GM12878 (cell line): ENCODE measurements around the gene TMEM41A. TPM values are rescaled to one million over a fixed set of nuclear protein-coding genes. Genes with fewer than 3 reads are reported as not detected.

Experiments
- ATF7 ChIP-seq: fragments of 450-650 bp; IDR thresholded peaks from 2 replicates; pipeline ENCODE4 v1.6.1; 2016; ENCODE audit warnings: low read depth, mild to moderate bottlenecking
- BHLHE40 ChIP-seq, 2 experiments: fragments of 450-650 bp in 1 of 2; IDR thresholded peaks; 2 replicates each; pipeline ENCODE4 v1.6.1; 2011 to 2017; ENCODE audit warnings: low read depth in 2 of 2, borderline replicate concordance in 1 of 2, improper control_type of control experiment in 1 of 2, low read length in 1 of 2, mild to moderate bottlenecking in 1 of 2
- CBX3 ChIP-seq: fragments of 200-600 bp; sonication (generic); IDR thresholded peaks from 2 replicates; pipeline ENCODE4 v1.6.1; 2016; ENCODE audit warnings: low read depth, borderline replicate concordance
- EP300 ChIP-seq, 2 experiments: fragments of 150-350 bp in 1 of 2; IDR thresholded peaks; 2 replicates each; pipeline ENCODE4 v1.6.1; 2011 to 2012; ENCODE audit warnings: low read depth in 2 of 2, low read length in 2 of 2, borderline replicate concordance in 1 of 2, improper control_type of control experiment in 1 of 2, inconsistent platforms in 1 of 2; ENCODE audit not compliant: control insufficient read depth in 1 of 2
- ETV6 ChIP-seq, 2 experiments: fragments of 450-650 bp in 1 of 2; IDR thresholded peaks in 1 of 2; conservative IDR thresholded peaks in 1 of 2; 2 replicates each; pipeline ENCODE4 v1.6.1; 2014; ENCODE audit warnings: antibody characterized with exemption in 1 of 2, borderline replicate concordance in 1 of 2, low read depth in 1 of 2, mild to moderate bottlenecking in 1 of 2, moderate library complexity in 1 of 2
- HDAC6 ChIP-seq: fragments of 200-600 bp; sonication (generic); IDR thresholded peaks from one replicate; pipeline ENCODE4 v1.8.0; 2017; ENCODE audit warnings: antibody characterized with exemption; ENCODE audit not compliant: unreplicated experiment
- RCOR1 ChIP-seq: conservative IDR thresholded peaks from 2 replicates; pipeline ENCODE4 v1.6.1; 2012; ENCODE audit warnings: low read depth, low read length, improper control_type of control experiment
- YY1 ChIP-seq: IDR thresholded peaks from 2 replicates; pipeline ENCODE4 v1.6.1; 2011; ENCODE audit warnings: low read depth, mild to moderate bottlenecking, low read length
- ZSCAN29 ChIP-seq: fragments of 450-650 bp; IDR thresholded peaks from 2 replicates; pipeline ENCODE4 v1.6.1; 2017; ENCODE audit warnings: mild to moderate bottlenecking, moderate library complexity
- polyA plus RNA-seq, 11 experiments: library from polyadenylated mRNA; depleted of rRNA in 4 of 11; unstranded in 6 of 11; stranded (reverse) in 5 of 11; fragments of >200 nt; fragmentation: Nextera tagmentation in 4 of 11; fragmentation: Illumina TruSeq in 1 of 11; extraction: Ambion mirVana in 4 of 11; extraction: Trizol in 1 of 11; gene quantifications; 1 replicate in 1 of 11; 2 replicates in 10 of 11; pipeline versions ENCODE4 v1.2.1 to v1.2.3, GENCODE V29; 2011 to 2016; ENCODE audit warnings: inconsistent platforms in 2 of 11, missing spikeins in 2 of 11, low read depth in 1 of 11
- total RNA-seq, 4 experiments: library from RNA; depleted of rRNA in 3 of 4; stranded (reverse); fragments of >200 nt in 3 of 4; fragmentation: Illumina TruSeq in 1 of 4; extraction: Trizol in 1 of 4; gene quantifications; 2 replicates each; pipeline versions ENCODE4 v1.2.1 to v1.2.3, GENCODE V29; 2013 to 2021
- TF ChIP-seq, protein P1 (sequence below): IDR thresholded peaks from 2 replicates; pipeline ENCODE4 v1.6.1; 2011; ENCODE audit warnings: mild to moderate bottlenecking, low read depth, low read length, moderate library complexity; ENCODE audit not compliant: insufficient replicate concordance
- TF ChIP-seq, protein P2 (sequence below): fragments of 450-650 bp; IDR thresholded peaks from 2 replicates; pipeline ENCODE4 v1.6.1; 2016; ENCODE audit warnings: mild to moderate bottlenecking, moderate library complexity, borderline replicate concordance
- TF ChIP-seq, protein P3 (sequence below): fragments of 450-650 bp; IDR thresholded peaks from 2 replicates; pipeline ENCODE4 v1.6.1; 2017; ENCODE audit warnings: low read depth, mild to moderate bottlenecking, moderate library complexity
- TF ChIP-seq, protein P4 (sequence below): fragments of 450-650 bp; IDR thresholded peaks from 2 replicates; pipeline ENCODE4 v1.6.1; 2017; ENCODE audit warnings: antibody characterized with exemption, mild to moderate bottlenecking, moderate library complexity
- TF ChIP-seq, protein P5 (sequence below): IDR thresholded peaks from 2 replicates; pipeline ENCODE4 v1.6.1; 2012; ENCODE audit warnings: low read depth, low read length, improper control_type of control experiment

The TMEM41A gene
- total and polyA plus RNA-seq, 10 of the 15 experiments (the other 5 are each of a cell fraction or from before 2014, with no cell fraction given) = 13.9 to 33.2 (median 21.8) TPM

DNA sequence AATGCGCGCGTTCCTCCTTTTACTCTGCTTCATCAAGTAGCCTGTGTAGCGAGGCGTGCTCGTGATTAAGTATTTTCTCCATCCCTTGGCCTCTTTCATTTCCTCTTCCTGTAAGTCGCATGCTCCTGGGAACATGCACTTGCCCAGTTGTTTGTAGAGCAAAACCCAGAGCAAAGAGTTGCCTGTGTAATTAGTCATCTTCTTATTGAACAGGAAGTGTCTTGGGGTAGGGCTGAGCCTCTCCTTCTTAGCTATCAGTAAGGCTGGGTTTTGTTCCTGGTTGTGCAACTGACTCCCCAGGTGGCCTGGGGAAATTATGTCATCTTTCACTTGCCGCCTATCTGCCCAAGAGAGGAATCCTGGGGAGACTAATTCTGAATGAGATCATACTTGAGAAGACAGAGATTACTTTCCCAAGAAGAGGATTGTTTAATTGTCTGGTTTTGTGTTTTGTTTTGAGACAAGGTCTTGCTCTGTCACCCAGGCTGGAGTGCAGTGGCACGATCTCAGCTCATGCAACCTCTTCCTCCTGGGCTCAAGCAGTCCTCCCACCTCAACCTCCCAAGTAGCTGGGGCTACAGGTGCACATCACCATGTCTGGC lies 38.6 kb upstream of the TMEM41A start (continued):
- TF ChIP-seq, protein P1, sequence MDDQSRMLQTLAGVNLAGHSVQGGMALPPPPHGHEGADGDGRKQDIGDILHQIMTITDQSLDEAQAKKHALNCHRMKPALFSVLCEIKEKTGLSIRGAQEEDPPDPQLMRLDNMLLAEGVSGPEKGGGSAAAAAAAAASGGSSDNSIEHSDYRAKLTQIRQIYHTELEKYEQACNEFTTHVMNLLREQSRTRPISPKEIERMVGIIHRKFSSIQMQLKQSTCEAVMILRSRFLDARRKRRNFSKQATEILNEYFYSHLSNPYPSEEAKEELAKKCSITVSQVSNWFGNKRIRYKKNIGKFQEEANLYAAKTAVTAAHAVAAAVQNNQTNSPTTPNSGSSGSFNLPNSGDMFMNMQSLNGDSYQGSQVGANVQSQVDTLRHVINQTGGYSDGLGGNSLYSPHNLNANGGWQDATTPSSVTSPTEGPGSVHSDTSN = no peak
- TF ChIP-seq ZSCAN29 (no peak), YY1 (no peak), BHLHE40 (IDR thresholded peaks at IDR 0.05; ENCODE audit: borderline replicate concordance in 1 of 2, low read depth in 2 of 2, low read length in 1 of 2) (peak; percentile 72 to 77; a peak in 3 of 4 replicates), RCOR1 (no peak), ATF7 (peak; percentile 97), EP300 (IDR thresholded peaks at IDR 0.05; ENCODE audit: borderline replicate concordance in 1 of 2, control insufficient read depth in 1 of 2, low read depth in 2 of 2, low read length in 2 of 2) (peak in 1 of 2 experiments; percentile 68; a peak in 1 of 4 replicates), HDAC6 (no peak), ETV6 (conservative IDR thresholded peaks at IDR 0.05 in 1 of 2, IDR thresholded peaks at IDR 0.05 in 1 of 2; ENCODE audit: borderline replicate concordance in 1 of 2, low read depth in 1 of 2) (peak in 1 of 2 experiments; percentile 99; a peak in 2 of 4 replicates), CBX3 (no peak)
- TF ChIP-seq, protein P2, sequence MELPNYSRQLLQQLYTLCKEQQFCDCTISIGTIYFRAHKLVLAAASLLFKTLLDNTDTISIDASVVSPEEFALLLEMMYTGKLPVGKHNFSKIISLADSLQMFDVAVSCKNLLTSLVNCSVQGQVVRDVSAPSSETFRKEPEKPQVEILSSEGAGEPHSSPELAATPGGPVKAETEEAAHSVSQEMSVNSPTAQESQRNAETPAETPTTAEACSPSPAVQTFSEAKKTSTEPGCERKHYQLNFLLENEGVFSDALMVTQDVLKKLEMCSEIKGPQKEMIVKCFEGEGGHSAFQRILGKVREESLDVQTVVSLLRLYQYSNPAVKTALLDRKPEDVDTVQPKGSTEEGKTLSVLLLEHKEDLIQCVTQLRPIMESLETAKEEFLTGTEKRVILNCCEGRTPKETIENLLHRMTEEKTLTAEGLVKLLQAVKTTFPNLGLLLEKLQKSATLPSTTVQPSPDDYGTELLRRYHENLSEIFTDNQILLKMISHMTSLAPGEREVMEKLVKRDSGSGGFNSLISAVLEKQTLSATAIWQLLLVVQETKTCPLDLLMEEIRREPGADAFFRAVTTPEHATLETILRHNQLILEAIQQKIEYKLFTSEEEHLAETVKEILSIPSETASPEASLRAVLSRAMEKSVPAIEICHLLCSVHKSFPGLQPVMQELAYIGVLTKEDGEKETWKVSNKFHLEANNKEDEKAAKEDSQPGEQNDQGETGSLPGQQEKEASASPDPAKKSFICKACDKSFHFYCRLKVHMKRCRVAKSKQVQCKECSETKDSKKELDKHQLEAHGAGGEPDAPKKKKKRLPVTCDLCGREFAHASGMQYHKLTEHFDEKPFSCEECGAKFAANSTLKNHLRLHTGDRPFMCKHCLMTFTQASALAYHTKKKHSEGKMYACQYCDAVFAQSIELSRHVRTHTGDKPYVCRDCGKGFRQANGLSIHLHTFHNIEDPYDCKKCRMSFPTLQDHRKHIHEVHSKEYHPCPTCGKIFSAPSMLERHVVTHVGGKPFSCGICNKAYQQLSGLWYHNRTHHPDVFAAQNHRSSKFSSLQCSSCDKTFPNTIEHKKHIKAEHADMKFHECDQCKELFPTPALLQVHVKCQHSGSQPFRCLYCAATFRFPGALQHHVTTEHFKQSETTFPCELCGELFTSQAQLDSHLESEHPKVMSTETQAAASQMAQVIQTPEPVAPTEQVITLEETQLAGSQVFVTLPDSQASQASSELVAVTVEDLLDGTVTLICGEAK = no peak
- TF ChIP-seq, protein P3, sequence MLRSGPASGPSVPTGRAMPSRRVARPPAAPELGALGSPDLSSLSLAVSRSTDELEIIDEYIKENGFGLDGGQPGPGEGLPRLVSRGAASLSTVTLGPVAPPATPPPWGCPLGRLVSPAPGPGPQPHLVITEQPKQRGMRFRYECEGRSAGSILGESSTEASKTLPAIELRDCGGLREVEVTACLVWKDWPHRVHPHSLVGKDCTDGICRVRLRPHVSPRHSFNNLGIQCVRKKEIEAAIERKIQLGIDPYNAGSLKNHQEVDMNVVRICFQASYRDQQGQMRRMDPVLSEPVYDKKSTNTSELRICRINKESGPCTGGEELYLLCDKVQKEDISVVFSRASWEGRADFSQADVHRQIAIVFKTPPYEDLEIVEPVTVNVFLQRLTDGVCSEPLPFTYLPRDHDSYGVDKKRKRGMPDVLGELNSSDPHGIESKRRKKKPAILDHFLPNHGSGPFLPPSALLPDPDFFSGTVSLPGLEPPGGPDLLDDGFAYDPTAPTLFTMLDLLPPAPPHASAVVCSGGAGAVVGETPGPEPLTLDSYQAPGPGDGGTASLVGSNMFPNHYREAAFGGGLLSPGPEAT = peak; percentile 82
- TF ChIP-seq, protein P4, sequence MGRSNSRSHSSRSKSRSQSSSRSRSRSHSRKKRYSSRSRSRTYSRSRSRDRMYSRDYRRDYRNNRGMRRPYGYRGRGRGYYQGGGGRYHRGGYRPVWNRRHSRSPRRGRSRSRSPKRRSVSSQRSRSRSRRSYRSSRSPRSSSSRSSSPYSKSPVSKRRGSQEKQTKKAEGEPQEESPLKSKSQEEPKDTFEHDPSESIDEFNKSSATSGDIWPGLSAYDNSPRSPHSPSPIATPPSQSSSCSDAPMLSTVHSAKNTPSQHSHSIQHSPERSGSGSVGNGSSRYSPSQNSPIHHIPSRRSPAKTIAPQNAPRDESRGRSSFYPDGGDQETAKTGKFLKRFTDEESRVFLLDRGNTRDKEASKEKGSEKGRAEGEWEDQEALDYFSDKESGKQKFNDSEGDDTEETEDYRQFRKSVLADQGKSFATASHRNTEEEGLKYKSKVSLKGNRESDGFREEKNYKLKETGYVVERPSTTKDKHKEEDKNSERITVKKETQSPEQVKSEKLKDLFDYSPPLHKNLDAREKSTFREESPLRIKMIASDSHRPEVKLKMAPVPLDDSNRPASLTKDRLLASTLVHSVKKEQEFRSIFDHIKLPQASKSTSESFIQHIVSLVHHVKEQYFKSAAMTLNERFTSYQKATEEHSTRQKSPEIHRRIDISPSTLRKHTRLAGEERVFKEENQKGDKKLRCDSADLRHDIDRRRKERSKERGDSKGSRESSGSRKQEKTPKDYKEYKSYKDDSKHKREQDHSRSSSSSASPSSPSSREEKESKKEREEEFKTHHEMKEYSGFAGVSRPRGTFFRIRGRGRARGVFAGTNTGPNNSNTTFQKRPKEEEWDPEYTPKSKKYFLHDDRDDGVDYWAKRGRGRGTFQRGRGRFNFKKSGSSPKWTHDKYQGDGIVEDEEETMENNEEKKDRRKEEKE = no peak
- TF ChIP-seq, protein P5, sequence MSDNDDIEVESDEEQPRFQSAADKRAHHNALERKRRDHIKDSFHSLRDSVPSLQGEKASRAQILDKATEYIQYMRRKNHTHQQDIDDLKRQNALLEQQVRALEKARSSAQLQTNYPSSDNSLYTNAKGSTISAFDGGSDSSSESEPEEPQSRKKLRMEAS = no peak; the same call in 1 of the 2 replicates
